HT-29 (cell line): ENCODE measurements around the gene NAP1L1. TPM values are rescaled to one million over a fixed set of nuclear protein-coding genes. Genes with fewer than 3 reads are reported as not detected.
A peak's percentile ranks its signal among the peaks of the same experiment; 100 is the strongest.

Source experiments
- DNase-seq: peaks from one replicate; pipeline ENCODE4 v3.0.0-alpha.2; 2015; ENCODE audit warnings: low spot score
- total RNA-seq: library from RNA; depleted of rRNA; stranded (reverse); fragments of >200 nt; shearing (Covaris generic); gene quantifications from 2 replicates; pipeline ENCODE4 v1.2.3, GENCODE V29; 2014

Gene NAP1L1
- total RNA-seq, 1 experiment from 2014 or later: 121 TPM

DNA sequence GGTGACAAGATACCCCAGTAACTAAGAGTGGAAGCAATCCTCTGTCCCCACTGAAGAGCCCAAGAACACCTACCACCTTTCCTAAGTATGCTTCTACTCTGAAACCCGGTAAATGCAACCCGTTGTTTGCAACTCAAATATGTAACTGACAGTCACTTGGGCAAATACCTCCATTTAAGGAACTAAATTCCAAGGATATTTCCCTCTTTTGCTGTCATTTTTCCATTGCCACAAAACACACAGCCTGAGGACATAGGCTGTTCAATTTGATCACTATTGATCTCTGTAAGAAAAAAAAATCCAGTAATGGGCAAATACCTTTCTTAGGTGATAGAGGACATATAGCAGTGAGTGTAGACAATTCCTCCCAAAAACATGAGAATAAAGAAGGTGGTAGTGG is 46.3 kb downstream of the NAP1L1 start:
- DNase-seq: no peak

DNA sequence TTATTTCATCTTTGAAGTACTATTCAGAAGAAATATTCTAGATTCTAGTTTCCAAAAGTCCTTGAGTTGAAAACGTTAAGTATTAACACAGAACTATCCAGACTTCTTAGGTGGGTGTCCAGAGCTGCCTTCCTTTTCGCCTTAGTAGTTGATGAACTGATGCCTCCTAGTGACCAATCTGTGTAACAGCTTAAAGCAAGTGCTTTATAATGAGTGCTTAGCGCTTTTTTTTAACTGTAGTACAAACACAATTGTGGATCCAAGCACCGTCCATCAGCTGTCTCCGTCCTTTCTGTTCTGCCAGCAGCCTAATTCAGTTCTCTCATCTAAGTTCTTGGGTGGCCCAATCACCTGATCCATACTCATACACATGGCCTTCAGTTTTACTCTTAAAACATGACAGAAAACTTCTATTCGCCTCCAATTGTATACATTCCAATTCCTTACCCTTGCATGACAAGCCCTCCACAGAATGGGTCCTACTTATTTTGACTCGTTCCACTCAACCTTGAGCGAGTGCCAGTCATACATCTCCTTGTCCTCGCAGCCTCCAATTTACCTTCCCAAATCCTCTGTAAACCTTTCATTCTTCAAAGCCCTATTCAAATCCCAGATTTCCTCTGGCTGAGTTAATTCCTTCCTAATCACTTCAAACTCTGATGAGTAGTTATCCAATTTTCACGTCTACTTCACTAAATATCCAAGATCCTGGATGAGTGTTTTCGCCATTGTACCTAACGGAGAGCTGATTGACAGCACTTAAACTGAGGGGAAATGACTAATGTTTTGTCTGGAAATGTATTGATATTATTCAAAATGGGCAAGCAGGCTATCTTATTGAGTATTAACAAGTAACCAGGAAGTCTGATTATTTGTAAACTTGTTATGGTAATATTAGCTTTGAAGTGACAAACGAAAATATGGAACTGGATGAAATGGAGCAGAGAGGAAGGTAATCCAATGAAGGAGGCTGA is 47.1 kb downstream of the NAP1L1 start:
- peak; percentile 79 for DNase-seq

GRCh38 chr12:76035045-76035444 is 49.4 kb downstream of the NAP1L1 start:
- DNase-seq: no peak

GRCh38 chr12:76033081-76034011 is 51.1 kb downstream of the NAP1L1 start:
- DNase-seq: no peak

DNA sequence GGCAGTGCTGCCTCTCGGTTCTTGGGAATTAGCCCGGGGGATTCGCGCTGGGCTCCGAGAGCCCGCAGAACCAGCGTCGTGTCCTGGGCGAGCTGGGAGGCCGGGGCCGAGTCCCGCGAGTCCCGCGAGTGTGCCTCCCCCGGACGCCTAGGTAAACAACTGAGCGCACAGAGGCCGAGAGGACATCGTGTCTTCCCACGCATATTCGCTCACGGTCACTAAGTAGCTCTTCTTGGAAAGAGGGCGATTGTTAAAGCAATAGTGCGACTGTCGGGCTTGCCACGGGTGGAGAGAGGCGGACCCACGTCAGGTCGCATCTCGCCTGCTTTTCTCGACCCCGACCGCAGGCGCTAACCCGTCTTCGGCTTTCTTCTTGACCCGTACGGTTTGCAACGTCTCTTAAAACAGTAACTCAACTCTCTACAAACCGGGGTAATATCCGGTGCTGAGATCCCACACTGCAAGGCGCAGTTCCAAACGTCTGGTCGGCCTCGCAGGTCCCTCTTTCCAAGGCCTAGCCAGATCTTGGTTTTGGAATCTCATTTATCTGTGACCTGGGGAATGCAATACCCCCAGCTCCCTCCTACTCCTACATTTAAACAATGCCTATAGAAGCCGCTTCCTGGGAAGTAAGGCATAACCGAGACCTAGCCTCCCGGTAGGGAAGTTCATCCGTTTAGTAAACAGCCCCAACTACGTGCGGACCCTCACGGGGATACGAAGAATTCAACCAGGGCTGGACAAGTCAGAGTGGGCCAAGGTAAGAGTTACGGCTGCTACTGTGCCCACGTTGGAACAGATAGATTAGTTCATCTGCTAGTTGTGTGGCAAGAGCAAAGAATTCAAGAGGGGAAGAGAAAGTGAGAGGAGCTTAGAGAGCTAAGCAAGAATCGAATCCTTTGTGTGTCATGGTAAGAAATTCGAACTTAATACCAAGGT is 52.2 kb downstream of the NAP1L1 start:
- peak; percentile 72 for DNase-seq

- DNase-seq: peak; percentile 98
Measured at GRCh38 chr12:76031414-76032042, 53.0 kb downstream of the NAP1L1 start, which contains the start of gene PHLDA1. TSS of gene PHLDA1 (minus strand) at chr12:76031776.

DNA sequence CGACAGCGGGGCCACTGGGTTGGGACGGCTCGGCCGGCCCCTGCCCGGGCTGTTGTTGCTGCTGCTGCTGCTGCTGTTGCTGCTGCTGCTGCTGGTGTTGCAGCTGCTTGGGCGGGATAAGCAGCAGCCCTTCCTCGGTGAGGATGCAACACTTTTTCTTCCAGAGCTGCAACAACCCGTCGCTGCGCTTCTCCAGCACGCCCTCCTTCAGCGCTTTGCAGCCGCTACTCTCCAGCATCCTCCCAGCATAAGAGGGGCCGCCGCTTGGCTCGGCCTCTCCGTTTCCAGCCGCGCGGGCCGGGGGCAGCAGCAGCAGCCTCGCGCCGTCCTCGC is 53.4 kb downstream of the NAP1L1 start:
- no peak for DNase-seq

- peak; percentile 42 for DNase-seq
Measured at GRCh38 chr12:76030341-76031080, 54.0 kb downstream of the NAP1L1 start.

- DNase-seq: peak; percentile 65
Measured at GRCh38 chr12:76029982-76030340, 54.5 kb downstream of the NAP1L1 start.

GRCh38 chr12:76028571-76029277 is 55.8 kb downstream of the NAP1L1 start:
- DNase-seq: no peak

GRCh38 chr12:76026643-76027063 is 57.8 kb downstream of the NAP1L1 start:
- DNase-seq: peak; percentile 34

DNA sequence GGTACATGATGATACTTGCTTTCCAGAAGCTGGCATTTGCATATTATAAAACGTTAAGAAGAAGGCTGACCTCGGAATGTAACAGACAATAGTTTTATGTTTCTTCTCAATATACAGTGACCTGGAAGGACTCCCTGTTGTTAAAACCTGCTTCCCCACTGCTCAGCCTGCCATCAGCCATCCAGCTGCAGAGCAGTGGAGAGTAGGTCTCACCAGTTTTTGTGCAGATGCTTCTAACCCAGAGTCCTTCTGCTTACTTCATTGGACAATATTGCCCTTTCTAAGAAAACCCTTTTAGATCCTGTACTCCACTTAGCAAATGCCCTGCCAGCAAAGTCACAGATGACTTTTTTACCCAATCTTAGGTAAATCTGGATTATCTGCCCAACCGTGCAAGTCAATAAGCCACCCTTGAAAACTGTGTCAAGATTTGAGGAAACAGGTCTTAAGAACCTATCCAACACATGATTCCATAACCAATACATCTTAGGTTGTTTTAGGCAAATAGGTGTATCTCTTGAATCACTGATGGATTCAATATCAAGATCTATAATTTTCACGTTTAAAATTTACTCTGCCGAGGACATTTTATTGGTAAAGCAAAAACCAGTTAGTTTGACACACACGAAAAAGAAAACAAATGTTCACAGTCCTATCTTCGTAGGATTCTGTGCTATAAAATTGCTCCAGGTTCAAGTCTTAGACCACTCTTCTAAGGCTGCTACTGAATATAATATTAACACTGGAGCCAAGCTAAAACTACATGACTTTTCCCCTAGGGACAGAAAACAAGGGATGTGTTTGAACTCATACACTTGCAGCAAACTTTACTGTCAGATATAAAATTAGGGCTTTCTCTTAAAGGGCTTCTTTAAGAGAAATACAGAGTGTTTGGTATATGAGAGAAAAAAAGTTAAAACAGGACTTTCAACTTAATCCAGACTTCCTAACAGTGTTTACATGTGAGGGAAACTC is 58.6 kb downstream of the NAP1L1 start:
- peak; percentile 59 for DNase-seq

DNA sequence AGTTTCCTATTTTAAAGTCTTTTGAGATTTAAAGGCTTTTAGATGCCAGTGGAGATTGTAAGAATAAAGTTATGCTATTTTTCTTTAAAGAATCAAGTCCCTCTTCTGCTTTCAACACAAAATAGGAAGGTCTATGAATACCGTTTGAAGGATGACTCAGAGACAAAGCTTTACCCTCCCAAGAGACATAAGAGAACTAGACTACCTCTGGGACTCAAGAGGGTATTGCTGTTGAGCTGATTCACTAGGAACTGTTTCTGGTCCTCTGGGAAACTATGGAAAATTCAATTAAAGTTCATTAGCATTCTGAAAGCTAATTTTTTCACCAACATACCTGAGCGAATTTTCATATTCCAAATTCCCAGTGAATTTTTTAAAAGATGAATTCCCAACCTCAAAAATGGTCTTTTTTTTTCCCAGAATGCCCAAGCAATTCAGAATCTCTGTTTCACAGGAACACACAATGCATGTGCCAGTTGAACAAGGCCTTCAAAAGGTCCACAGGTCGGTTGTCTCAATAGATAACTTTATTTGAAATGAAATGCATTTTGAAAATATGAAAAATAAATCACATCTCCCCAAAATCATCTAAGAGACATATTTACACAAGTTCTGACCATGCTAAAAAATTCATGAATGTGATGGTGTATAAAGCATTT is 59.4 kb downstream of the NAP1L1 start:
- DNase-seq: peak; percentile 58

DNA sequence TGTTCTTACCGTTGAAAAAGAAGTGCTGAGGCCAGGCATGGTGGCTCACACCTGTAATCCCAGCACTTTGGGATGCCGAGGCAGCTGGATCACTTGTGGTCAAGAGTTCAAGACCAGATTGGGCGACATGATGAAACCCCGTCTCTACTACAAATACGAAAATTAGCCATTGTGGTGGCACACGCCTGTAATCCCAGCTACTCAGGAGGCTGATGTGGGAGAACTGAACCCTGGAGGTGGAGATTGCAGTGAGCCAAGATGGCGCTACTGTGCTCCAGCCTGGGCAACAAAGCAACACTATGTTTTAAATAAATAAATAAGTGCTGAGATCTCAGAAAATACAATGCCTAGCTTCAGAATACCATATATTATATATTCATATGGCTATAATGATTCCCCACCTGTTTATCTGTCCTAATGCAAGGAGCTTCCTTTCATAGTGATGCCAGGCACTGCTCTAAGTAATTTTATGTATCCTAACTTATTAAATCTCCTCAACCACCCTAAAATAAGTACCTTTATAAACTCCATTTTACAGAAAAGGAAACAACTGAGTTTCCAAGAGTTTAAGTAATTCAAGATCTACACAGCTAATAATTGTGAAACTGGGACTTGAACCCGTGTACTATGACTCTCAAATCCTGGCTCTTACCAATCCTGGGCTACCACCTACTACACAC is 60.2 kb downstream of the NAP1L1 start:
- no peak for DNase-seq

DNA sequence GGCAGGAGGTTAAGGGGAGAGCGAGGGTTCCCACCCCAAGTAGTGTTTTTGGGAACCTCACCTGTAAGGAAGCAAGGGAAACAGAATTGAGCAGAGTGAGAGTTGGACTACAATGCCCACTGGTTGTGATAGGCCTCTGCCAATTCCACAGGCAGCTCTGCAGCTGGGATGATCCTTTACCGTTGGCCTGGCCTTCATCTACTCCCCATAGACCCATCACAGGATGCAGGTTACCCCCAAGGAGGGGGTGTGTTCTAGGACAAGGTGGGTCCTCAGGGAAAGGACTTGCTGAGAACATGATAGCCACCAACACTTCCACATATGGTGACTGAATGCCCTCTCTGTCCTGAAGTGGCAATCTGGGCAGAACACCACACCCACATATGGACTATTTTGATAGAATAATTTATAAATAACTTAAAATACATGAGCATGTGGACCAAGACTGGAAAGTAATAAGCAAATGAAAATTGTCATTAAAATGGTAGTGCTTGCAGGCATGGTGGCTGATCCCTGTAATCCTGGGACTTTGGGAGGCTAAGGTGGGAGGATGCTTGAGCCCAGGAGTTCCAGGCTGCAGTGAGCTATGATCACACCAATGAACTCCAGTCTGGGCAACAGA is 61.3 kb downstream of the NAP1L1 start:
- no peak for DNase-seq

- DNase-seq: no peak
Measured at GRCh38 chr12:76022506-76022905, 62.0 kb downstream of the NAP1L1 start.
